Bronchial epithelial cell (primary cell): ENCODE measurements around the gene SLC25A21. TPM values are rescaled to one million over a fixed set of nuclear protein-coding genes. Genes with fewer than 3 reads are reported as not detected.
A peak's percentile ranks its signal among the peaks of the same experiment; 100 is the strongest.

Experiments used
- DNase-seq: peaks from one replicate; pipeline ENCODE4 v3.0.0-alpha.2; 2010; ENCODE audit warnings: low read depth
- FAIRE-seq: peaks from 2 replicates; lab custom pipeline; 2011; peaks lifted over from hg19 to GRCh38; lab: Jason Lieb, UNC
- H3K27me3 ChIP-seq: 2 replicates; pipeline ENCODE4 v1.5.1; 2011; ENCODE audit warnings: low read length; ENCODE audit not compliant: control insufficient read depth, insufficient read depth
- H3K36me3 ChIP-seq: 2 replicates; pipeline ENCODE4 v1.5.1; 2011; ENCODE audit warnings: low read length; ENCODE audit not compliant: control insufficient read depth, insufficient read depth
- H3K4me3 ChIP-seq: 2 replicates; pipeline ENCODE4 v1.5.1; 2011; ENCODE audit warnings: mild to moderate bottlenecking, low read depth, low read length, control low read depth
- total RNA-seq: library from RNA; depleted of rRNA; stranded (reverse); fragments of >200 nt; gene quantifications from 2 replicates; pipeline ENCODE4 v1.2.1, GENCODE V29; 2014
- TF ChIP-seq, protein P1 (sequence below): IDR thresholded peaks from 2 replicates; pipeline ENCODE4 v1.5.1; 2011; ENCODE audit warnings: mild to moderate bottlenecking, moderate library complexity, low read length, control low read depth, inconsistent platforms; ENCODE audit not compliant: insufficient read depth, severe bottlenecking

Gene SLC25A21
- total RNA-seq, 1 donor from 2014 or later = 0.53 TPM

DNA sequence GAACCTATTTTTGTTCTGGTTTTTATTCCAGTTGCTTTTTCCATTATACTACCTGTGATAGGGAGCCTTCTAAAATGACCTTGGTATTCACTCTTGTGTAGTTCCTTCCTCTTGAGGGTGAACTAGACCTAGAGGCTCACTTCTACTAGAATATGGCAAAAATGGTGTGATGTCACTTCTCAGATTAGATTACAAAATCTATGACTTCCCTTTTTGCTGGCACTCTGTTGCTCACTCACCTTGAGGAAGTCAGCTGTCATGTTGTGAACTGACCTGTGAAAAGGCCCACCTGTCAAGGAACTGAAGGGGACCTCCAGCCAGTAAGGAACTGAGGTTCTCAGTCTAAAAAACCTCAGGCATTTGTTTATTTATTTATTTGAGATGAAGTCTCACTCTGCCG, 31.0 kb upstream of the SLC25A21 start:
- H3K4me3 ChIP-seq = no peak overlapping the region
- no peak for FAIRE-seq
- no peak for DNase-seq
- no peaks in the 10 kb centered on the region for H3K36me3 ChIP-seq
- TF ChIP-seq, protein P1, sequence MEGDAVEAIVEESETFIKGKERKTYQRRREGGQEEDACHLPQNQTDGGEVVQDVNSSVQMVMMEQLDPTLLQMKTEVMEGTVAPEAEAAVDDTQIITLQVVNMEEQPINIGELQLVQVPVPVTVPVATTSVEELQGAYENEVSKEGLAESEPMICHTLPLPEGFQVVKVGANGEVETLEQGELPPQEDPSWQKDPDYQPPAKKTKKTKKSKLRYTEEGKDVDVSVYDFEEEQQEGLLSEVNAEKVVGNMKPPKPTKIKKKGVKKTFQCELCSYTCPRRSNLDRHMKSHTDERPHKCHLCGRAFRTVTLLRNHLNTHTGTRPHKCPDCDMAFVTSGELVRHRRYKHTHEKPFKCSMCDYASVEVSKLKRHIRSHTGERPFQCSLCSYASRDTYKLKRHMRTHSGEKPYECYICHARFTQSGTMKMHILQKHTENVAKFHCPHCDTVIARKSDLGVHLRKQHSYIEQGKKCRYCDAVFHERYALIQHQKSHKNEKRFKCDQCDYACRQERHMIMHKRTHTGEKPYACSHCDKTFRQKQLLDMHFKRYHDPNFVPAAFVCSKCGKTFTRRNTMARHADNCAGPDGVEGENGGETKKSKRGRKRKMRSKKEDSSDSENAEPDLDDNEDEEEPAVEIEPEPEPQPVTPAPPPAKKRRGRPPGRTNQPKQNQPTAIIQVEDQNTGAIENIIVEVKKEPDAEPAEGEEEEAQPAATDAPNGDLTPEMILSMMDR = no peak
- H3K27me3 ChIP-seq = no peaks in the 10 kb centered on the region

DNA sequence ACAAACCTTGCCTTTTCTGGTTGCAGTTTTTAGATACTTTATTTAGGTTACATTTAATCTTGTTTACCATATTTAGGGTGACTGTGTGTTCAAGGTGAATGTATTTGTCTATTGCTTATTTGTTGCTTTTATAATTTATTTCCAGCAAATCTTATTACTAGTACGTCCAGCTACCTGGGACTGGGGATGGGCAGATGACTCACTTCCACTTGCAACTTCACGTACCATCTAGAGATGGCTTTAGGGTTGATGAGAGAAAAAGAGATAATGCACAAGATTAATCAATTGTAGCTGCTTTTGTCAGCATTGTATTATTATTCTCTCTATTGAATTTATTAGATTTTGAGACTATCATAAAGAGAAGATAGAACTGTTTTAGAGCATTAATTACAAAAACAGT, 30.4 kb upstream of the SLC25A21 start:
- Histone ChIP-seq H3K4me3 (no peak overlapping the region), H3K27me3 (no peaks in the 10 kb centered on the region), H3K36me3 (no peaks in the 10 kb centered on the region)
- TF ChIP-seq, protein P1 = no peak
- DNase-seq (peak; percentile 60), FAIRE-seq (no peak)

DNA sequence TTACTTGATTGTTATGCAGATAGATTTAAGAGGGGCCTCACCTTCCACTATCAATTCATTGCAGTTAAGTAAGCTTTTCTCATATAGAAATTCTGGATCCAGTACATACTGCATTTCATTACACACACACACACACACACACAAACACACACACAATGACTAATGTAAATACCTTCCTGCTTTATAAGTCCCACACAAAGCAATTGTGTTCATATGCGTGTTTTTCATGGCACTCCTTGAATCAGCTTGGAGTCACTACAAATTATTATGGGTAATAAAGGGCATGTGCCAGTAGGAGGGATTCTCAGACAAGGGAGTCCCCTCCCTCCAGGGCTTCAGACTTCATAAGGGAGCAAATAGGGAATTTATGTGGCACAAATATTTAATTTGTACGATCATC, 29.9 kb upstream of the SLC25A21 start:
- Histone ChIP-seq H3K4me3 (no peak overlapping the region), H3K27me3 (no peaks in the 10 kb centered on the region), H3K36me3 (no peaks in the 10 kb centered on the region)
- FAIRE-seq (no peak), DNase-seq (peak; percentile 74)
- TF ChIP-seq, protein P1 = no peak

DNA sequence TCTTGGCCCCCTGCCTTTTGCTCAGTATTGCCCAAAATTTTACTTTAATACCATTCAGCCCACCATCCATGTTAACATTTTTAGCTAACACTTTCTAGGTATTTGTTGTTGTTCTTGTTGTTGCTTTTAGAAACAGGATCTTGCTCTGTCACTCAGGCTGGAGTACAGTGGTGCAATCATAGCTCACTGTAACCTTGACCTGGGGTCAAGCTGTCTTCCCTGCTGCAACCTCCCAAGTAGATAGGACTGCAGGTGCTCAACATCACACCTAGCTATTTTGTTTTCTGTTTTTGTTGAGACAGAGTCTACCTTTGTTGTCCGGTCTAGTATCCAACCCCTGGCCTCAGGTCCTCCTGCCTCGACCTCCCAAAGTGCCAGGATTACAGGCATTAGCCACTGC, 29.3 kb upstream of the SLC25A21 start:
- H3K27me3 ChIP-seq = no peaks in the 10 kb centered on the region
- no peak for FAIRE-seq
- TF ChIP-seq, protein P1 = no peak

DNA sequence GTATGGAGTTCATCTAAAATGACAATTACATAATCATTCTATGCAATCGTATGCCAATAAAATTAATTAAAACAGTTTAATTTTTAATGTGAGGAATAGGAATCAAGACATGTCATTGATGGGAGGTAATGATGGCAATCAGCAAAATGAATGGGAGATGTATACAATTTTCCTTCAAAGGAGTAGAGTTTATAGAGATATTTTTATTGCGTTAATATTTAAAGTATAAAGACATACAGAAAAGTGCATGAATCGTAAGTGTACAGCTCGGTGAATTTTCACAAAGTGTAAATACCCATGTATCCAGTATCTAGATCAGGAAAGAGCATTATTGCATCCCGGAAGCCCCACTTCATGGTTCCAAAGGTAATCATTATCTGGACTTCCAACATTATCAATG, 26.5 kb upstream of the SLC25A21 start:
- DNase-seq = no peak
- no peak overlapping the region for H3K4me3 ChIP-seq
- no peak for FAIRE-seq
- TF ChIP-seq, protein P1 = no peak
- H3K27me3 ChIP-seq = no peaks in the 10 kb centered on the region
- no peaks in the 10 kb centered on the region for H3K36me3 ChIP-seq

More for the DNA sequence above, 29.3 kb upstream of the SLC25A21 start:
- no peak for DNase-seq
- Histone ChIP-seq H3K36me3 (no peaks in the 10 kb centered on the region), H3K4me3 (no peak overlapping the region)

DNA sequence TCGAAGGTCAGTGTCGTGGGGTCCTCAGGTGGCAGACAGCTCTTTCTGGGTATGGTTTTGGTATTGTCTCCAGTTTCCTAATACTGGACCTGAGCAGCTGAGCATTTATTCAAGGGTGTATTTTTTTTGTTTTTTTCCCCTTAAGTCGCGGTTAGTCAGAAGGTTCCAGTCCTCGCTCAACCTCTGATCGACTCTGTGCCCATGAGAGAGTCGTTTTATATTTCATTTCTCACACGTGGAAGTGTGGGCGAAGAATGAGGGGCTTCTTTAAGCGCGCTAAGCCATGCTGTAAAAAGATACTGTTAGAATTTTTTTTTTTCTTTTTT, 25.8 kb upstream of the SLC25A21 start:
- DNase-seq (peak; percentile 27), FAIRE-seq (no peak)
- Histone ChIP-seq H3K4me3 (peak overlapping the region; percentile 55), H3K36me3 (no peaks in the 10 kb centered on the region), H3K27me3 (no peaks in the 10 kb centered on the region)
- TF ChIP-seq, protein P1 = no peak
